HS-27A (cell line): ENCODE measurements around the gene UBE2V1.
"Not testable (repeated sequence)": the region's sequence is repeated elsewhere in the genome, so short reads cannot be mapped to it uniquely, and the experiment has no call there.

ENCODE experiments used
- DNase-seq: peaks from one replicate; pipeline ENCODE4 v3.0.0-alpha.2; 2012; ENCODE audit warnings: low read depth, missing footprints

Gene UBE2V1

DNA sequence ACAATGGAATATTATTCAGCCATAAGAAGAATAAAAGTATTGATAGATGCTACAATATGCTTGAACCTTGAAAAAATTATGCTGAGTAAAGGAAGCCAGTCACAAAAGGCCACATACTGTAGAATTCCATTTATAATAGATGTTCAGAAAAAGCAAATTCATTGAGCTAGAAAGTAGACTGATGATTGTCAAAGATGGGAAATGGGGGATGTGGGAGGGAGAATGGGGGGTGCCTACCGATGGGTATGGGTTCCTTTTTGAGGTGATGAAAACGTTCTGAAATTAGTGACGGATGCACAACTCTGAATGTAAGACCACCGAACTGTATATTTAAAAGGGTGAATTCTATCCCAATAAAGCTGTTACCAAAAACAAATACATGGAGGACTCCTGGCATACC lies 18.4 kb downstream of the UBE2V1 start:
- no peak for DNase-seq

DNA sequence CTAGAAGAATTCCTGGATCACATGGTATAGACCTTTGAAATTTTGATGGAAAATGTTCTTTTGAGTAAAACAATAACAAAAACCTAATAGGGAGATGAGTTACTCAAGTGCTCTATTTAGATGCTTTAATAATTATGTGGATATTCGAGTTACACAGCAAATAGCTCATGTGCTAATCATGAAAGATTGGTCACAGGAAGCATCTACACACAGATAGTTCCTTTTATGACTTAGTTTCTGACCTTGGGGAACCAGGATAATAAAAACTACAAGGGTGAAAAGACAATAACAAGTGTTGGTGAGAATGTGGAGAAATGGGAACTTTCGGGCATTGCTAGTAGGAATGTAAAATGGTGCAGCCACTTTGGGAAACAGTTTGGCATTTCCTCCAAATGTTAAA lies 19.7 kb downstream of the UBE2V1 start:
- no peak for DNase-seq

DNA sequence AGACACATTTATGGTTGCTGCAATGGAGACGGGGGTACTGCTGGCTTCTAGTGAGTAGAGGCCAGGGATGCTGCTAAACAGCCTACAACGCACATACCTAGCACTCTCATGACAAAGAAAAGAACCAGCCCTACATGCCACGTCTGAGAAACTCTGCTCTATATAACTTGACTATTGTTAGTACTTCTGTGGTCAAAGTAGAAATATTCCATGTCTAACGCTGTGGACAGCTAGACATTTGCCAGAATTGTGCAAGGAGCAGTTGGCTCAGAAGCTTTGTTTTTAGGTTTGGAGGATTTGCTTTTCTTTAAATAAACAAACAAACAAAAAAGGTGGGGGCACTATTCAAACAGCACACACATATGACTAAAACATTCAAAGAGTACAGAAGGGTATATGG lies 20.5 kb downstream of the UBE2V1 start:
- DNase-seq, result no peak

DNA sequence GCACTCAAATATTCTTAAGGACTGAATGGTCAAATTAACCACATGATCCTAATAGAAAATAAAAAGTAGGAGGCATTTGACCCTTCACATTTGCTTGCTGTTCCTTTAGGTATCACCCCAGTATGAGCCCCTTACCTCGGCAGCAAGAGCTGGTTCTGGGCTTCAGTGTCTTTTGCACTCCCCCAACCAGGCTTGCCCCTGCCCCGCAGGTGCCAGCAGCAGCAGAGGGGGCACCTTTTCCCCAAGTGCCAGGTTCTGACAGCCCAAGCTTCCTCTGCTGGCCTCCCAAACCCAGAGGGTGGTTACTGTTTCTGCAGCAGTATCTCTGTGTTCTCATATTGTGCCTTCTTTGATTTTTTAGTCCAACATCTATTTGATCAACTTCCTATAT lies 23.2 kb downstream of the UBE2V1 start:
- DNase-seq, result no peak

DNA sequence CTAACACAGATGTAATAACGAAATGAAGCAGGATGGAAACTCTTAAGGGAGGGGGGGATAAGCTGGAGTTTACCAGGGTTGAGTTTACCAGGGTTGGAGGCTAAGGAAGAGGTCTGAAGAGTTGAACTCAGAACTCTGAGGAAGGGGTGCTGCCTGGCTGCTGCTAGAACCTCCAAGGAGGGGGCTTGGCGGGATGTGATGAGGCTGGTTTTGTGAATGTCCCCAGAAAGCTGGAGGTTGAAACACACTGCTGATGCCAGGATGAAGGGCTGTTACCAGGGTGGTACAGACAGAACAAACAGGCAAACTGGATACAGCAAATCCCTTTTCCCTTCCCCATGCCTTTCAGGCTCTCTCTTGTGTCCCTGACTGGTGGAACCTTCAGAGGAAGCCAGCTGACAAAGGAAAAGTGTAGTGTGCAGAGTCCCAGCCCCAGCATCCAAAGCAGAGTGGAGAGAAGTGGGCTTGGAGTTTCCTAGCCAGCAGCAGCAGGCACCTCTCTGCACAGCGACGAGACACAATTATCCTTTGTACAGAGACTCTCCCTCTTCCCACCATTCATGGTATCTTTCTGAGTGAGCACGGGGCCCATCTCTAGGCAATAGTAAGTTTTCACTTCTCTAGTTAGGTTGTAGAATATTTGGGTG lies 23.7 kb downstream of the UBE2V1 start:
- no peak for DNase-seq

DNA sequence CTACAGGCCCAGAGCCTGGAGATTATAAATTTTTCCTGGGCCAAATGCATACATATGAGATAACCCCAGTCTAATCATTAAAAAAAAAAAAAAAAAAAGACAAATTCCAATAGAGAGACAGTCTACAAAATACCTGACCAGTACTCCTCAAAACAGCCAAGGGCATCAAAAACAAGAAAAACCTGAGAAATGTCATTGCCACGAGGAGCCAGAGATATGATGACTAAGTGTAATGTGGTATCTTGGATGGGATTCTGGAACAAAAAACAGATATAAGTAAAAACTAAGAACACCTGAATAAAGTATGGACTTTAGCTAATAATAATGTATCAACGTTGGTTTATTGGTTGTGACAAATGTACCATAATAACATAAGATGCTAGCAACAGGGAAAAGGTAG lies 24.9 kb downstream of the UBE2V1 start:
- DNase-seq, result no peak

DNA sequence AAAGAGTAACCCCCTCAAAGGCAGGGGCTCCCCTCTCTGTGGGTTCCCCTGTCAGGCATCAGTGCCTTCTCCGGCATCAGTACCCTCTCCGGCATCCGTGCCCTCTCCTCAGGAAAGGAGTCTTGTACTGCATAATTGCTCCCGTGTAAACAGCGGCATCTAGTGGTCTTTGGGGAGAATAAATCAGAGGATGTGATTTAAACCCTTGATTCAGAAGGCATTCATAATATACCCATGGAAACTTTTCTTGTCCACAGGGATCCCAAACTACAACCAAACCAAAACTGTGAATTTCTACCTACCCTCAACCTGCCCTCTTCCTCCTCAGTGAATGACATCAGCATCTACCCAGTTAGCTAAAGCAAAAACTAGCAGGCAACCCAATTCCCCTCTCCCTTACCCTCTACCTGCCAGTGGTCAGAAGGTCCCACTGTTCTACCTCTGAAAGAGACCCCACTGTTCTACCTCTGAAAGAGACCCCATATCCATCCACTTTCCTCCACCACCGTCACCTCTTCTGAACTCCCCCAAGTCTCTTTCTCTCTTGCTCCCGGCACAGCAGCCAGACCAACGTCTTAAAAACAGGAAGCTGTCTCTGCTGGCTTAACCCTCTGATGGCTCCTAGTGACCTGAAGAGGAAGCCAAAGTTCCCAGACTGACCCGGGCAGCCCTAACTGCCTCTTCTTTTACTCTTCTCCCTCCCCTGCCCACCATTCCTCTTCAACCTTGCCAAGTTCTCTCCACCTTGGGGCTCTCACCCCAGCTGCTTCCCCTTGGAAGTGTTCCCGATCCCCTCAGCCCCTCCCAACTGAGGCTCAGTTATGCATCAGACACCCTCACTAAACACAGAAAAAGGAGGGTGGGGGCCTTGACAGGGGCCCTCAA lies 27.2 kb downstream of the UBE2V1 start:
- peak; percentile 46 for DNase-seq

DNA sequence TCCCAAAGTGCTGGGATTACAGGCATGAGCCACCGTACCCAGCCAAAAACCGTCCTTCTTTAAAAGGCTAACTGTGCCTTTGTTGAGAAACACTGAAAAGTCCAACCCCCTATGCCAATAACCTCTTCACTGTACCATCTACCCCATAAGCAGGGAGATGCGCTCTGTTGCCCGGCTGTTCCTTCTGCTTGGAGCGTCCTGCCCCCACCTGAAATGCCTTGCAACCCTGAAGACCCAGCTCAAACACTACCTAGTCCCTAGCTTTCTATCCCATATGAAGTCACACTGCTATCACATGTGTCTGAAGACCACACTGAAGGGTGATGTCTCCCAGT lies 27.8 kb downstream of the UBE2V1 start:
- DNase-seq, result no peak

DNA sequence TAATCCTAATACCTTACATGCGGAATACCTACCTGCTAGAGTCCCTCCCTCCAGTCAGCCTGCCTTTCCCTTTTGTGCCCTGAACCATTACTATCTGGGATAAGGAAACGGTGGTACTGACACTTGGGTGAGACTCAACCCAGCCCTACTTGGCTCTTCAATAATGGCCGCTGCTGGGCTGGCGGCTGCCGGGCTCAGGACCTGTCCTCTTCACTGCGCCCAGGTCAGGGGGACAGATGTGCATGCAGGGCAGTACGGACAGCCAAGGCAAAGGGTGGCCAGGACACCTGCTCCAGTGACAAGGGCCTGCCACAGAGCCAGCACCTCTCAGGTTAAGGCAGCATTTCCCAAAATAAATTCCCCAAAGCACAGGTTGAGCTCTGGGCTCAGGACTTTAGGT lies 29.9 kb downstream of the UBE2V1 start:
- no peak for DNase-seq

DNA sequence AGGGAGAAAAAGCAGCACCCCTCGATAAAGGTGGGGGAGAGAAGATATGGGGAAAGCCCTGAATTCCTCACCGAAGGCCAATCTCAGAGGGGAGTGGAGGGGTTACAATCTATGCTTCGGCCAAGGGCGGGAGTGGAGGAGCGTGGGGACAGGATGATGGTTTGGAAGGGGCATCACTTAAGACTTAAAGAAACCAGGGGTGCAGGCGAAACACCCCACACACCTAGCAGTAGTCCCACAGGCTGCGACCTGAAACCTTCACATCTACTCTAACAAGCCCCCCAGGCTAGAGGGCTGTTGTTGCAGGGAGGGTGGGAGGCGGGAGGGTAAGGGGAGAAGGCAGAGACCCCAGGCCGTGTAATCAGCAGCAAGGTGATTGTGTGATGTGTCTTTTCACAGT lies 30.9 kb downstream of the UBE2V1 start:
- DNase-seq, result not testable (repeated sequence)

DNA sequence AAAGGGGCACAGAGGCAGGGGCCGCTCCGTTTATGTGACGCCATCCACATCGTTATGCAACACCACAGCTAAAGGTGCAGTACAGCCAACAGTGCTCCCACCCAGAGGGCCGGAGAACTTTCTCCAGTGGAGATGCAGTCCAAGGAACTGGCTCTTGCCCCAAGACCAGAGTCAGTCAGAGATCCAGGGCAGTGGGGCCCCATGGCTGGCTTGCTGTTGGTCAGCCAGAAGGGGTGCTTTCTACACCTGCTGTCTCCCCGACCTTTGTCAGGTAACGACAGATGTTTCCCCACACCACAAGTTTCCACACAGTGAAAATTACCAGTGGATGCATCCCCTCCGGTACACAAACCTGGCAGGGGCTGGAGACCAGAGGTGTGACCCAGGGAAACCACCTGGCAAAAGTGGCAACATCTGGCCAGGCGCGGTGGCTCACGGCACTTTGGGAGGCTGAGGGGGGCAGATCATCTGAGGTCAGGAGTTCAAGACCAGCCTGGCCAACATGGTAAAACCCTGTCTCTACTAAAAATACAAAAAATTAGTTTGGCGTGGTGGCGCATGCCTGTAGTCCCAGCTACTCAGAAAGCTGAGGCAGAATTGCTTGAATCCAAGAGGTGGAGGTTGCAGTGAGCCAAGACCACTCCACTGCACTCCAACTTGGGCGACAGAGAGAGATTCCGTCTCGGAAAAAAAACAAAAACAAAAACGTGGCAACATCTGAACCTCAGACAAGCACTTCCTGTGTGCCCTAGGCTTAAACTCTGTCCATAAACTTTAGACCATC lies 34.9 kb downstream of the UBE2V1 start:
- DNase-seq, result no peak

DNA sequence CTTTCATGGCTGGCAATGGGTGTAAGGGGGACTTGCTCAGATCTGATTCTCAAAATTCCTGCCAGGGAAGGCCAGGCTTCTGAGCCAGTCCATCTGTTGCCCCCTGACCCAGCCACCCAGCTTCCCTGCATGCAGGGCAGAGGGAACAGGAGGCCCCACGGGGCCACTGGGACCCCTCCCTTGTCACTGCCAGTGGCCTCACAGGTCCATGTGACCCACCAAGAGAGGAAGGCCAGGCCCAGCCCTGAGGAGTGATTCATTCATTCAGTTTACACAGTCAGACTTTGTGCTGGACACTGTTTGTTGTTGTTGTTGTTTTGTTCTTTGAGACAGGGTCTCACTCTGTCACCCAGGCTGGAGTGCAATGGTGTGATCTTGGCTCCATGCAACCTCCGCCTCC lies 39.5 kb downstream of the UBE2V1 start:
- DNase-seq, result no peak

DNA sequence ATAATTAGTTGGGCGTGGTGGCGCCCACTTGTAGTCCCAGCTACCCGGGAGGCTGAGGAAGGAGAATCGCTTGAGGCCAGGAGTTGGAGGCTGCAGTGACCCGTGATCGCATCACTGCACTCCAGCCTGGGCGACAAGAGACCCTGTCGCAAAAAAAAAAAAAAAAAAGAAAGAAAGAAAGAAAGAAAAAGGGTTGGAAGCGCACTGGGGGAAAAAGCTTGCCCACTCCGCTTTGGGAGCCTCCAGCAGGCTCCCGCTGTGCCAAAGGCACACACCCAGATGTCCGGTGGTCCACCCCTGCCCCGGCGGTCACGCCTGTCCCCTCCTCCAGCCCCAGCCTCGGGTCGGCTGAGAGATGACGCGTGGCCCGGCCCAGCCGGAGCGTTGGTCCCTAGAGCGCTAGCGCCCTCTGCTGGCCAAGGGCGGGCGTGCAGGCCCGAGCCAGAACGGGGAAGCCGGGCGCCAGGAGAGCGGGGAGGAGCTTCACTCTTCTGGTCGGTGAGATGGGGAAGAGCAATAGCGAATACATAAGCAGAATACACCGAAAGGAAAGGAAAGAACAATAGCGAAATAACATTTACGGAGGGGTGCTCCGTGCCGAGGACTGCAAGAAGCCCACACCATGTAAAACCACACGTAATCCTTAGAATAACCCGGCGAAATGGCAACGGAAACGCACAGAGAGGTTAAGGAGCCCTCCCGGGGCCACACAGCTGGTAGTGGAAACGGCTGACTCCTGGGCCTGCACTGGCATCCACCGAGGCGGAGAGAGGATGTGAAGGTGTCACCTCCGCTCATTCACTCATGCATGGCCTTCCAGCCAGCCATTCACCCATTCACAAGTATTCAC lies 41.7 kb downstream of the UBE2V1 start:
- DNase-seq, result peak; percentile 64

DNA sequence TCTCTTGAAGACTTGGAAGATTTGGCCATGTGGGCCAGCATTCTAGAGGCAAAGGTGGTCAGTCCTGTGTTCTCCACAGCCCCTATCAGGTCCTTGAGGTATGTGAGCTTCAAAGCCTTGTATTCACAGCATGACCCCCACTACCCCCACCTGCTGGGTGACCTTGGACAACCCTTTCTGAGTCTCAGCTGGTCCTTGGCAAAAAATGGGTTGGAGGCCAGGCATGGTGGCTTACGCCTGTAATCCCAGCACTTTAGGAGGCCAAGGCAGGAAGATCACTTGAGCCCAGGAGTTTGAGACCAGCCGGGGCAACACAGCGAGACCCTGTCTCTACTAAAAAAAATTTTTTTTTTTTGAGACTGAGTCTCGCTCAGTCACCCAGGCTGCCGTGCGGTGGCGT lies 42.6 kb downstream of the UBE2V1 start:
- no peak for DNase-seq

DNA sequence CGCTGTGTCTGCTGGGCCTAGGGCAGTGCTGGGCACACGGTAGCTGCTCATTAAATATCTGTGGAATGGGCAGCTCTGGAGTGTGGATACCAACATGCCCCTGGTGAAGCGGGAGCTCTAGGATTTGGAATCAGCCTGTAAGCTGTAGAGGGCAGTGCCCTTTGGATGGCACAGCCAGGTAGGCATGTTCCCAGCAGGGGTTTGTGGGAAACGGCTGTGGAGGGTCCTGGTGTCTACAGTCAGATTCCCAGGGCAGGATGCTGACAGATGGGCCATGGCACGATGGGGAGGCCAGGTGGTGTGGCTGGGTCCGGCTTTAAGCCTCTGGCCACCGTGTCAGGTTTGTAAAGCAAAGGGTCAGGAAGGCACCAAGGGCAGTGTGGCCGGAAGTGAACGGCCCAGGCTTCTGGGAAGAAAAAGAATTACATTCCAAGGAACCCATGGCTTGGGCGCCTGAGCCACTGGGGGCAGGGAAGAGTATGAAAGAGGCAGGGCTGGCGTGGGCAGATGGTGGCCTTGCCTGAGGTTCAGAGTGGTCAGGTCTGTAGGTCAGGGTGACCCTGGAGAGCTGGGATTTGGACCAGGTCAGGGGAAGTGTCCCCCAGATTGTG lies 44.8 kb downstream of the UBE2V1 start:
- DNase-seq, result no peak

DNA sequence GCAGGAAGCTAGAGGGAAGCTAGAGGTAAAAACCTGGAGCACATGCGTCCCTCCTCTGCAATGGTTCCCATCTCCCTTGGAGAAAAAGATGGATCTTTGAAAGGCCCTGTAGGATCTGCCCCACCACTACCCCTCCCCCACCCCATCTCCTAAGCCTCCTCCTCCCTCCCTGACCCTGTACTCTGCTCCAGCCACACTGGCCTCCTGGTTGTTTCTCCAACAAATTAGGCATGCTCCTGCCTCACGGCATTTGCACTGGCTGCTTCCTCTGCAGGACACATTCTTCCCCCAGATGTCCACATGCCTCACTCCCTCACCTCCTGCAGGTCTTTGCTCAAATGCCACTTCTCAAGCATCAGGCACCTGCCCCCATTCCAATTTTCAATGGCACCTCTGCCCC lies 45.5 kb downstream of the UBE2V1 start:
- no peak for DNase-seq

DNA sequence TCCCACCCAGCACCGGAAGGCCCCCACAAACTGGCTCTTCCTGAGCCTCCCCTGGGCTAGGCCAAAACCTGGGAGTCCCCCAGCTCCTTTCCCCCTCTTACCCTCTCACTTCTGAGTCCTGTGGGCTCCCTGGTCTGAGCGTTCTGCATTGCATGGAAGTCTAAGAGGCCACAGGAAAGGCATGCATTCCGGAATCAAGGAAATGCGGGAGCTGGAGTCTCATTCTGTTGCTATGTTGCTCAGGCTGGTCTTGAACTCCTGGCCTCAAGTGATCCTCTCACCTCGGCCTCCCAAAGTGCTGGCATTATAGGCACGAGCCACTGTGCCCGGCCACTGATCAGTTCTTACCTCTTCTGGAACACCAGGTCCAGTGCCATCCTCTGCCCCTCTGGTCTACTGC lies 45.9 kb downstream of the UBE2V1 start:
- no peak for DNase-seq

DNA sequence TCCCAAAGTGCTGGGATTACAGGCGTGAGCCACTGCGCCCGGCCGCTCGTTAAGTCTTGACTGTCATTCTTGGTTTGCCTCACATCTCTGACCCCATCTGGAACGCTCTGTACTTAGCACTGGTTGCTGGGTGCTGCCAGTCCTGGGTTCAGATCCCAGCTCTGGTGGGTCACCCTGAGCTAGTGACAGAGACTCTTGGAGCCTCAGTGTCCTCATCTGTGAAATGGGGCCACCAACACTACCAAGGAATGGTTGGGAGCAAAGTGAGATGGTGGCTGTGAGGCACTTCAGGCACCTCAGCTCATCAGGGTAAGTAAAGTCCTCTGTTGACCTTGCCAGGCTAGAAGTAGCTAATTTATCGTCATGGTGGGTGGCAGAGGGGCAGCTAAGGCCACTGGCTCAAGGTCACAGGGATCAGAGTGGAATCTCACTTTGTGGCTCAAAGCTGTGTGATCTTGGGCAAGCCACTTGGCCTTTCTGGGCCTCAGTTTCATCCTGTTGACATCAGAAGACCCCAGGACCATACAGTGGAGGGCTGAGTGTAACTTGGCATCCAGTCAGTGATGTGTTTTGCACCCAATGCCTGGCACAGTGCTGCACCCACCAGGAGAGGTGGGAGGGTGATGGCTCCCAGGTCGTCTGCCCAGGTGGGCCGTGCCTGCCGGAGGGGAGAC lies 46.7 kb downstream of the UBE2V1 start:
- DNase-seq, result no peak

DNA sequence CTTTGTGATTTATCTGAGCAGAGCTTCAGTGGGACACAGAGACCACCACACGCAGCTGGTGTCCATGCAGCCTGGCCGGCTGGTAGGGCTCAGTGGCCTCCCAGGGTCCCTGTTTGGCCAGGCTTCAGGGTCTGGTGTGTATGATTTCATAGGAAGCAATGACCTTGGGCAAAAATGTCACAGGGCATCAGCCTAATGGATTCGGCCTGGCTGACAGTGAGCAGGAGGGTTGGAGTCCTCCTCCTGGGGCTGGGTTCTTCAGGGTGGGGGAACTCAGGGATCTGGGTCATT lies 47.7 kb downstream of the UBE2V1 start:
- no peak for DNase-seq

DNA sequence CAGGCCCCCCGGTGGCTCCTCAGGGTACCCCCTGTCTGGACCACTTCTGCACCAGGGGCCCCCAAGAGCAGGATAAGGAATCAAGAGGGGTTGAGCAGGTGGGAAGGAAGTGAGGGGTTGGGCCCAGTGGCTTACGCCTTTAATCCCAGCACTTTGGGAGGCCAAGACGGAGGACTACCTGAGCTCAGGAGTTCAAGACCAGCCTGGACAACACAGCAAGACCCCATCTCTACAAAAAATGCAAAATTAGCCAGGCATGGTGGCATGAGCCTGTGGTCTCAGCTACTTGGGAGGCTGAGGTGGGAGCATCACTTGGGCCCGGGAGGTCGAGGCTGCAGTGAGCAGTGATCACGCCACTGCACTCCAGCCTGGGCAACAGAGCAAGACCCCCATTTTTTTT lies 49.2 kb downstream of the UBE2V1 start:
- DNase-seq, result not testable (repeated sequence)
